ENCODE results near the gene S100A11.

The S100A11 gene

GRCh38 chr1:152050886-152051675 is 14.3 kb upstream of the S100A11 start:
- H4K91ac ChIP-seq (ENCODE audit: low read length): no peak overlapping the region
- H4K8ac ChIP-seq (ENCODE audit: low read length): no peak overlapping the region
- H3K4me3 ChIP-seq (ENCODE audit: insufficient read depth in 1 of 2, low read depth in 1 of 2, low read length in 2 of 2): no peak overlapping the region
- peaks cover 22 to 32% of the 10 kb centered on the region in 2 experiments for H3K27me3 ChIP-seq (ENCODE audit: control insufficient read depth in 1 of 2, insufficient read depth in 1 of 2, low read length in 2 of 2)
- no peak overlapping the region for H3K9ac ChIP-seq (ENCODE audit: low read length)
- 75% methylated on average over 5 of the region's 6 CpGs for WGBS
- no peak overlapping the region for H3K4me2 ChIP-seq (ENCODE audit: low read length, poor library complexity, severe bottlenecking)
- no peaks in the 10 kb centered on the region for H3K9me3 ChIP-seq (ENCODE audit: control insufficient read depth, low read length)
- H2AK5ac ChIP-seq (ENCODE audit: low read length, severe bottlenecking): no peak overlapping the region
- no peak for DNase-seq
- H2BK15ac ChIP-seq (ENCODE audit: low read depth, poor library complexity, severe bottlenecking): no peak overlapping the region
- H3K14ac ChIP-seq (ENCODE audit: low read length in 2 of 2): no peak overlapping the region
- no peak overlapping the region for H2BK12ac ChIP-seq (ENCODE audit: low read length in 2 of 2)
- H3K23ac ChIP-seq (ENCODE audit: low read length in 2 of 2): no peak overlapping the region
- no peak overlapping the region for H2AFZ ChIP-seq (ENCODE audit: low read depth, low read length)
- no peak overlapping the region for H3K4ac ChIP-seq (ENCODE audit: low read depth in 1 of 2, low read length in 2 of 2)
- no peak overlapping the region for H3K18ac ChIP-seq (ENCODE audit: low read depth in 1 of 2, low read length in 2 of 2)
- no peak overlapping the region for H2BK120ac ChIP-seq (ENCODE audit: low read depth, low read length)
- no peak overlapping the region for H3K27ac ChIP-seq (ENCODE audit: low read length, poor library complexity, severe bottlenecking)
- H3K4me1 ChIP-seq (ENCODE audit: control insufficient read depth, insufficient read depth, low read depth, low read length): peaks cover 9% of the 10 kb centered on the region
- no peaks in the 10 kb centered on the region for H3K36me3 ChIP-seq (ENCODE audit: control insufficient read depth in 1 of 2, insufficient read depth in 2 of 2, low read depth in 1 of 2, low read length in 2 of 2)
- no peak overlapping the region for H2BK5ac ChIP-seq (ENCODE audit: low read depth, low read length, poor library complexity, severe bottlenecking)
- H3K79me1 ChIP-seq (replicated peaks; ENCODE audit: low read length, poor library complexity, severe bottlenecking): no peaks in the 10 kb centered on the region

DNA sequence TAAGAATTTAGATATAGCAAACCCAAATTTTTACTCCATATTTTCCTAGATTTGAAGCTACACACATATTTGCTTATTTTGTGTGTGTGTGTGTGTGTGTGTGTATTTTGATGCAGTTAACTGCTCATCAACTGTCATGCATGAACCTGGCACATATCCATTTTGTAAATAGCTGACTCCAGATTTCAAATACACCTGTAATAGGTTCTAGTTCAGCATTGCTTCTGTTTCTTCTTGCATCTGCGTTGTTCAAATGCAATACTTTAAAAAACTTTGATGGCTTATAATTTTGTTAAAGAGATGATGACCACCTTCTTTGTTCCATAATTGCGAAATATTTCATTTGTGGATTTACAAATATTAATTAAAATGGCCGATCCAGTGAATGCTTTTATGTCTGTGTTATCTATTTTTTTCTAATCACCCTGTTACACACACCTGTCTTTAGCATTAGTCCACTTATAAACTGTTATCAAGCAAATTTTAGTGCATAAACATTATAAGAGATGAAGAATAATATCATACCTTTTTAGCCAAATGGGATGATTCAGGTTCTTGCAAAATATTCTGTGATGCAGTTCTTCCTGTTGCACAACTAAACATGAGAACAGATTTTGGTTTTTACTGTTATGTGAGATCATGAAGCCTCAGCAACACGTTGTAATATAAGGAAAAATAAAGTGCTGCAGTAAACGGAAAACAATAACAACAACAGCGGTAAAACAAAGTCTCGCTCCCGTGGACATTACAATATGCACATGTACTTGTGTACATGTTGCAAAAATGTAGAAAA is 12.7 kb upstream of the S100A11 start:
- H2BK12ac ChIP-seq (ENCODE audit: low read length in 2 of 2): no peak overlapping the region
- no peak overlapping the region for H3K4me2 ChIP-seq (ENCODE audit: low read length, poor library complexity, severe bottlenecking)
- H3K14ac ChIP-seq (ENCODE audit: low read length in 2 of 2): no peak overlapping the region
- H2AK5ac ChIP-seq (ENCODE audit: low read length, severe bottlenecking): no peak overlapping the region
- peaks cover 9% of the 10 kb centered on the region for H3K4me1 ChIP-seq (ENCODE audit: control insufficient read depth, insufficient read depth, low read depth, low read length)
- peak overlapping the region in 1 of 2 experiments; percentile 38 for H3K4ac ChIP-seq (ENCODE audit: low read depth in 1 of 2, low read length in 2 of 2)
- H2AFZ ChIP-seq (ENCODE audit: low read depth, low read length): no peak overlapping the region
- no peak overlapping the region for H3K18ac ChIP-seq (ENCODE audit: low read depth in 1 of 2, low read length in 2 of 2)
- no peak overlapping the region for H4K8ac ChIP-seq (ENCODE audit: low read length)
- H3K4me3 ChIP-seq (ENCODE audit: insufficient read depth in 1 of 2, low read depth in 1 of 2, low read length in 2 of 2): no peak overlapping the region
- DNase-seq: peak; percentile 35
- peak overlapping the region; percentile 90 for H3K9ac ChIP-seq (ENCODE audit: low read length)
- WGBS: 91% methylated on average over 6 of the region's 8 CpGs
- H4K91ac ChIP-seq (ENCODE audit: low read length): no peak overlapping the region
- H3K79me1 ChIP-seq (replicated peaks; ENCODE audit: low read length, poor library complexity, severe bottlenecking): no peaks in the 10 kb centered on the region
- no peak overlapping the region for H2BK15ac ChIP-seq (ENCODE audit: low read depth, poor library complexity, severe bottlenecking)
- H3K23ac ChIP-seq (ENCODE audit: low read length in 2 of 2): no peak overlapping the region
- H3K9me3 ChIP-seq (ENCODE audit: control insufficient read depth, low read length): no peaks in the 10 kb centered on the region
- no peaks in the 10 kb centered on the region for H3K36me3 ChIP-seq (ENCODE audit: control insufficient read depth in 1 of 2, insufficient read depth in 2 of 2, low read depth in 1 of 2, low read length in 2 of 2)
- peaks cover 12 to 18% of the 10 kb centered on the region in 2 experiments for H3K27me3 ChIP-seq (ENCODE audit: control insufficient read depth in 1 of 2, insufficient read depth in 1 of 2, low read length in 2 of 2)
- H2BK120ac ChIP-seq (ENCODE audit: low read depth, low read length): no peak overlapping the region
- no peak overlapping the region for H3K27ac ChIP-seq (ENCODE audit: low read length, poor library complexity, severe bottlenecking)
- no peak overlapping the region for H2BK5ac ChIP-seq (ENCODE audit: low read depth, low read length, poor library complexity, severe bottlenecking)

GRCh38 chr1:152048416-152049009 is 11.7 kb upstream of the S100A11 start:
- H3K4me1 ChIP-seq (ENCODE audit: control insufficient read depth, insufficient read depth, low read depth, low read length): peaks cover 9% of the 10 kb centered on the region
- peak overlapping the region; percentile 92 for H2AK5ac ChIP-seq (ENCODE audit: low read length, severe bottlenecking)
- no peak for DNase-seq
- H2BK15ac ChIP-seq (ENCODE audit: low read depth, poor library complexity, severe bottlenecking): peak overlapping the region; percentile 85
- H3K14ac ChIP-seq (ENCODE audit: low read length in 2 of 2): no peak overlapping the region
- peak overlapping the region; percentile 99 for H3K27ac ChIP-seq (ENCODE audit: low read length, poor library complexity, severe bottlenecking)
- H3K4ac ChIP-seq (ENCODE audit: low read depth in 1 of 2, low read length in 2 of 2): peak overlapping the region; percentile 96 to 97
- H3K9ac ChIP-seq (ENCODE audit: low read length): peak overlapping the region; percentile 90
- H4K91ac ChIP-seq (ENCODE audit: low read length): peak overlapping the region; percentile 99
- peak overlapping the region; percentile 91 for H2BK120ac ChIP-seq (ENCODE audit: low read depth, low read length)
- H4K8ac ChIP-seq (ENCODE audit: low read length): peak overlapping the region; percentile 97
- peaks cover 9% of the 10 kb centered on the region in 2 experiments for H3K27me3 ChIP-seq (ENCODE audit: control insufficient read depth in 1 of 2, insufficient read depth in 1 of 2, low read length in 2 of 2)
- no peaks in the 10 kb centered on the region for H3K9me3 ChIP-seq (ENCODE audit: control insufficient read depth, low read length)
- peak overlapping the region; percentile 21 for H2AFZ ChIP-seq (ENCODE audit: low read depth, low read length)
- peak overlapping the region; percentile 78 for H3K4me2 ChIP-seq (ENCODE audit: low read length, poor library complexity, severe bottlenecking)
- H3K36me3 ChIP-seq (ENCODE audit: control insufficient read depth in 1 of 2, insufficient read depth in 2 of 2, low read depth in 1 of 2, low read length in 2 of 2): no peaks in the 10 kb centered on the region
- H3K18ac ChIP-seq (ENCODE audit: low read depth in 1 of 2, low read length in 2 of 2): peak overlapping the region; percentile 94 to 98
- 38% methylated on average over 2 of the region's 6 CpGs for WGBS
- H2BK5ac ChIP-seq (ENCODE audit: low read depth, low read length, poor library complexity, severe bottlenecking): peak overlapping the region; percentile 90
- peak overlapping the region in 1 of 2 experiments; percentile 50 for H3K4me3 ChIP-seq (ENCODE audit: insufficient read depth in 1 of 2, low read depth in 1 of 2, low read length in 2 of 2)
- peak overlapping the region; percentile 90 to 98 for H2BK12ac ChIP-seq (ENCODE audit: low read length in 2 of 2)
- H3K23ac ChIP-seq (ENCODE audit: low read length in 2 of 2): peak overlapping the region in 1 of 2 experiments; percentile 9
- H3K79me1 ChIP-seq (replicated peaks; ENCODE audit: low read length, poor library complexity, severe bottlenecking): no peaks in the 10 kb centered on the region

Measured in mesenchymal stem cell (in vitro differentiated cells and primary cell).